Measurements from ENCODE around the gene MCC.

The MCC gene

DNA sequence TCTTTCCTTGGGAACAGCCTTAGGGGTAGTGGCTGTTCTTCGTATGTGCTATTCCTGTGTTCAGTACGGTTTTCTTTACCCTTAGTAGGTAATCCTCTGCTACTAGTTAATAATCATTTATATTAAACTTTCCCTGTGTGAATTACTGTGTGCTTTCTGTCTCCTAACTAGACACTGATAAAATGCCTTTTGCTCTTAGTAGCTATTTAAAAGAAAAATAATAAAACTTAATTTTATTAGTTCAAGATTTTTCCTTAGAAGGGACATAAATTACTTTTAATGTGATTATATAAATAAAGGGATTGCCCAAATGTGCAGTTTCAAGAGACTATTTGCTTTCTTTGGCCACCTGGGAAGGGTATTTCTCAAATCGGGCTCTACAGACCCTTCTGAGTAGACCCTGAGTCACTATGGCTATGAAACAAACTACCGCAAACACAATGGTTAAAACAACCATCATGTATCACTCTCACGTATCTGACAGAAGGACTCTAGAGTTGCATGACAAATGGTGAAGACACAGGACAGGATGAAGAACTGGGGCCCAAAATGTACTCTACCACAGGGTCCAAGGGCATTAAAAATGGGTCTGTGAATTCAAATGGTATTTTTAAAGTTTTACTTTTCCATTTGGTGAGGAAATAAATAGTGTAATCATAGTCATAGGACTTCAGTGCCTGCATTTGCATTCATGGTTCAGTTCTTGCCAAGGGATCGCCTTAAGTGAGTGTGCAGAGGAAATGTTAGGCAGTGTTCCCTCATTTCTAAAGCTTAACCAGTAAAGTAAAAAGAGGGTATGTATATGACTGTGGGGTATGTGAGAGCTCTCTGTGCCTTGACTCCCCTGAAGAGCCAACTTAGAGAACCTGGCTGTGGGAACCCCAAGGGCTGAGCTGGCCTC lies 150.5 kb downstream of the MCC start:
- TF ChIP-seq, protein P1, sequence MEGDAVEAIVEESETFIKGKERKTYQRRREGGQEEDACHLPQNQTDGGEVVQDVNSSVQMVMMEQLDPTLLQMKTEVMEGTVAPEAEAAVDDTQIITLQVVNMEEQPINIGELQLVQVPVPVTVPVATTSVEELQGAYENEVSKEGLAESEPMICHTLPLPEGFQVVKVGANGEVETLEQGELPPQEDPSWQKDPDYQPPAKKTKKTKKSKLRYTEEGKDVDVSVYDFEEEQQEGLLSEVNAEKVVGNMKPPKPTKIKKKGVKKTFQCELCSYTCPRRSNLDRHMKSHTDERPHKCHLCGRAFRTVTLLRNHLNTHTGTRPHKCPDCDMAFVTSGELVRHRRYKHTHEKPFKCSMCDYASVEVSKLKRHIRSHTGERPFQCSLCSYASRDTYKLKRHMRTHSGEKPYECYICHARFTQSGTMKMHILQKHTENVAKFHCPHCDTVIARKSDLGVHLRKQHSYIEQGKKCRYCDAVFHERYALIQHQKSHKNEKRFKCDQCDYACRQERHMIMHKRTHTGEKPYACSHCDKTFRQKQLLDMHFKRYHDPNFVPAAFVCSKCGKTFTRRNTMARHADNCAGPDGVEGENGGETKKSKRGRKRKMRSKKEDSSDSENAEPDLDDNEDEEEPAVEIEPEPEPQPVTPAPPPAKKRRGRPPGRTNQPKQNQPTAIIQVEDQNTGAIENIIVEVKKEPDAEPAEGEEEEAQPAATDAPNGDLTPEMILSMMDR (IDR thresholded peaks at IDR 0.05; ENCODE audit: extremely low read depth, missing control alignments): no peak
- DNase-seq (ENCODE audit: low spot score): no peak

DNA sequence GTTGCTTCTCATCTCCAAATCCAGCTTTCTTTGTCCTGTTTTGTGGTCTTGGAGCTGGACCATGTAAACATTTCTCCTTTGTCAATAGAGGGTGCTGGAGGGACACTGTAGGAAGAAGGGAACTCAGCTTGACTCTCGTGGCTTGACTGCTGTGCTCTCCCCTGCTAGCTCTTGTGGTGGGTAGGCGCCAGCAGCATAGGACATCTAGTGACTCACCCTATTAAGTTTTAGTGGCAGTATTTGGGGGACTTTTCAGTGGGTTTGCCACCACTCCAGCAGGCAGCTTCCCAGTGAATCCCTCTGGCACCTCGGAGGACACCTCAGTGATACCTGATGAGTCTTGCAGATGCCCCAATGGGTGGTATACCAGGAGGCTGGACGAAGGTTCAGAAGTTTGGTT lies 151.3 kb downstream of the MCC start:
- DNase-seq (ENCODE audit: low spot score): peak; percentile 6
- TF ChIP-seq, protein P1 (IDR thresholded peaks at IDR 0.05; ENCODE audit: extremely low read depth, missing control alignments): no peak

DNA sequence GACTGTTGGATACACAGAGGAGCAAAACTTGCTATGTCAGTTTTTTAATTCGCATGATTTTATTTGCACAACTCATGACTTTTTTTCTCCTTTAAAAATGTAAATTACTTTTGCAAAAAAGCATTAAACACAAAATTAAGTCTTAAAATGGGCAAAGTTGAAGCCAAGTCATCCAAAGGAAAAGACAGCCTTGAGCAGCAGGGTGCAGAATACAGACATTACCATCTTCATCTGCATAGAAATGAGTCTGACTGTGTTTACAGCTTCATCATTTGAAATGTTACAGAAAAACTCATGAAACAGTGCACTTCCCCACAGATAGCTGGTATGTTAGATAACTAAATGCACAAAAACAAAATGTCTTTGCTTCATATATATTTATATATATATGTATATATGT lies 154.8 kb downstream of the MCC start:
- DNase-seq (ENCODE audit: low spot score): no peak
- TF ChIP-seq, protein P1 (IDR thresholded peaks at IDR 0.05; ENCODE audit: extremely low read depth, missing control alignments): no peak

DNA sequence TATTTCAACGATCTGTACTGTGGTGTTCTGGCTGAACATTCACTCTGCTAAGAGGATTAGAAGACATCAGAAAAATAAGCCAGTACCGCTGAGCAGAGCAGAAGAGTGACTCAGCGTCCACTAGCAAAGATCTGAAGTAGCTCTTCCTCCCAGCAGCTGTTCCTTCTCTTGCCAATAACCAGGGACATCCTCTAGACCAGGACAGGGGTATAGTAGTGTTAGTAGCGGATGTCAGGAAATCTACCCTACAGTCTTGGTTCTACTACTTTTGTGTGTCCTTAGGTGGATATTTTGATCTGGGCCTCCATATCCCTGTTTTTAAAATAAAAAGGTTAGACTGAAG lies 157.1 kb downstream of the MCC start:
- no peak for DNase-seq (ENCODE audit: low spot score)
- TF ChIP-seq, protein P1 (IDR thresholded peaks at IDR 0.05; ENCODE audit: extremely low read depth, missing control alignments): no peak

DNA sequence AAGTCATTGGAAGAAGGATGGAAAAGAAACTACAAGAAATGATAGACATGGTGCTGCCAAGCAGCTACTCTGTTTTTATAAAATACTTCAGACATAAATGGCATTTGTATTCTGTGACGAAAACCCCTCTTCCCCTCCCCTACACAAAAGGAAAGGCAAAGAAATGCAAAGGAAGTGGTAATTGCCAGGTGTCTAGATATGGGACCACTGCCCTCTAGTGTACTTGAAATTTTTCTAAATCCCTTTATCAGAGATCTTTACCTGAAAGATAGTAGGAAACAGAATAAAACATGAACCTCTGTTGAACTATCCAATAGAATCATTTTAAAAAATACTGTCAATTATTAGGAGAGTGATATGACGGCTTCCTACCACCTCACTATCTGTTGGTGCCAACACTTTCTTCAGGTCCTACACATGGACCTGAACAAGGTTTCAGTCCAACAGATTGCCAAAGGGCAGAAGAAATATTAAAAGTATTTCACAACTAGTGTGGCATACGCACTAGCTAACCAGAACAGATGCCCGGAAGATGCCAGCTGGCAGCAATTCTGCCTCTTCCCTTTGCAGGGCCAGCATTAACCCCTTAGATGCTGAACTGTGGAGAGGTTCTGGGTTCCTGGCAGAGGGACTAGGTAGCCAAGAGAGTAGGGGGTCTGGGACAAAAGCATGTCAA lies 157.6 kb downstream of the MCC start:
- DNase-seq (ENCODE audit: low spot score): peak; percentile 39
- TF ChIP-seq, protein P1 (IDR thresholded peaks at IDR 0.05; ENCODE audit: extremely low read depth, missing control alignments): no peak

DNA sequence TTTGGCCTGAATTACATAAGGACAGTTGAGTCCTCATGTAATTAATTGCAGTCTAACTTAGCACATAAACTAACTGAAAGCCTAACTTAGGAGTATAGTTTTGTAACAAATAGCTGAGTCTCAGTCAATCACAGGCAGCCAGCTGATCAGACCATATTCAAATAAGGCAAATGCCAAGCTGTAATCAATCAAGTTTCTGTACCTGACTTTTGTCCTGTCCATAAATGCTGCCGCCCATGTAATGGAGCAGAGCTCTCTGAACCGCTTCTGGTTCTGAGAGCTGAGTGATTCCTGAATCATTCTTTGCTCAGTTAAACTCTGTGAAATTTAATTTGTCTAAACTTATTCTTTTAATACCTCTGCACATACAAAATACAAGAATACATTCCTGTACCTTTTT lies 158.3 kb downstream of the MCC start:
- no peak for DNase-seq (ENCODE audit: low spot score)
- TF ChIP-seq, protein P1 (IDR thresholded peaks at IDR 0.05; ENCODE audit: extremely low read depth, missing control alignments): no peak

DNA sequence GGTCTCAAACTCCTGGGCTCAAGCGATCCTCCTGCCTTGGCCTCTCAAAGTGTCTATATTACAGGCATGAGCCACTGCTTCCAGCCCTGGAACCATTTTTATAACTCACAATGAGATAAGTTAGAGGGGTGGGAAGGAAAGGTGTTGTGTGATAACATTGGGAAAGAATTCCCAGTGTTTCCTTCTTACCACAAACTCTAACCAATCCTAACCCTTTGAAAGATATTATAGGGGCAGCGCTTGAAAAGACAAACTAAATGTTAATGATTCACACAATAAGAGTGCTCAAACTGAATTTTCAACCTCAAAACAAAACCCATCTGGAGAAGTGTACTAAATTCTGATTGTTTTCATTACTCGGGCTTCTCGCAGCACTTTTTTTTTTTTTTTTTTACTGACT lies 163.2 kb downstream of the MCC start:
- no peak for DNase-seq (ENCODE audit: low spot score)
- TF ChIP-seq, protein P1 (IDR thresholded peaks at IDR 0.05; ENCODE audit: extremely low read depth, missing control alignments): no peak

Data from GM20000 (cell line).